GM10248 (cell line): ENCODE data around the gene DSCAM.

Experiments used
- CTCF ChIA-PET: fragments of 300-600 bp; sonication (Branson Sonifier 250); formaldehyde crosslinking; extraction: SDS; loops from one replicate; lab custom pipeline; 2021; ENCODE audit warnings: antibody characterized with exemption; lab: Yijun Ruan, JAX
- POLR2A ChIA-PET: fragments of 350-650 bp; sonication (Branson Sonifier 250); formaldehyde crosslinking; extraction: SDS; loops from one replicate; lab custom pipeline; 2020; ENCODE audit warnings: antibody characterized with exemption; lab: Yijun Ruan, JAX
- DNase-seq: peaks from one replicate; pipeline ENCODE4 v3.0.0; 2012; ENCODE audit errors: extremely low spot score
- CTCF ChIP-seq: IDR thresholded peaks from 2 replicates; pipeline ENCODE4 v1.5.1; 2012; ENCODE audit warnings: mild to moderate bottlenecking, low read depth; ENCODE audit errors: extremely low read depth, missing control alignments, control extremely low read depth

The DSCAM gene

DNA sequence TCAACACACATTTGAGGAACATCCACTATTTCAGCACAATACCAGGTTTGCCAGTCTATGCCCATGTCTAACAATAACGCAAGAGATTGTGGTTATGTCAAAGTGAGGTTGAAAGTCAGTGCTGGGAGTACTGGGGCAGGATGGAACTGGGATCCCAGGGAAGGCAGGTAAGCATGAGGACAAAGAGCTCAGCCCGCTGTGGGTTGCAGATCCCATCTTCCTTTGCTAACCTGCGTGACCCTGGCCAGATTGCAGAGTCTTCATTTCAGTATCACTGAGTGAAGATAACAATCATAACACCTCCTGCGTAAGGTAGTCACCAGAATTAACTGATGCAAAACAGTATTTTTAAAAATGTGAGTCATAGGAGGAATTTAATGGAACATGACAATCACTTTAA is 729.7 kb downstream of the DSCAM start:
- ChIA-PET POLR2A (no interaction called here), CTCF (no interaction called here)
- TF ChIP-seq CTCF, result no peak
- no peak for DNase-seq

DNA sequence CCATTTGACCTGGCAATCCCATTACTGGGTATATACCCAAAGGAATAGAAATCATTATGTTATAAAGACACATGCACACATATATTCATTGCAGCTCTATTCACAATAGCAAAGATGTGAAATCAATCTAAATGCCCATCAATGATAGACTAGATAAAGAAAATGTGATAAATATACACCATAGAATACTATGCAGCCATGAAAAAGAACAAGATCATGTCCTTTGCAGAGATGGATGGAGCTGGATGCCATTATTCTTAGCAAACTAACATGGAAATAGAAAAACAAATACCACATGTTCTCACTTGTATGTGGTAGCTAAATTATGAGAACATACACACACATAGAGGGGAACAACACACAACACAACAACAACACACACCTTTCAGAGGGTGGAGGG is 731.2 kb downstream of the DSCAM start:
- TF ChIP-seq CTCF, result no peak
- no peak for DNase-seq
- ChIA-PET POLR2A (no interaction called here), CTCF (no interaction called here)

- ChIA-PET CTCF (no interaction called here), POLR2A (no interaction called here)
- TF ChIP-seq CTCF, result no peak
- no peak for DNase-seq
These were observed 744.3 kb downstream of the DSCAM start for GRCh38 chr21:40102682-40103081.

- TF ChIP-seq CTCF, result no peak
- ChIA-PET CTCF (interaction anchor here (1.6 kb wide), 1 partner anchor 9 kb away, joined by 5 read pairs; no protein-coding TSS in a partner anchor), POLR2A (no interaction called here)
- no peak for DNase-seq
These were observed 747.1 kb downstream of the DSCAM start for GRCh38 chr21:40099809-40100208.

GRCh38 chr21:40095477-40095876 is 751.5 kb downstream of the DSCAM start:
- CTCF ChIA-PET, result no interaction called here
- TF ChIP-seq CTCF, result no peak
- DNase-seq, result no peak
- POLR2A ChIA-PET, result no interaction called here

GRCh38 chr21:40080385-40080784 is 766.6 kb downstream of the DSCAM start:
- DNase-seq, result no peak
- CTCF ChIA-PET, result no interaction called here
- POLR2A ChIA-PET, result no interaction called here
- no peak for TF ChIP-seq CTCF

DNA sequence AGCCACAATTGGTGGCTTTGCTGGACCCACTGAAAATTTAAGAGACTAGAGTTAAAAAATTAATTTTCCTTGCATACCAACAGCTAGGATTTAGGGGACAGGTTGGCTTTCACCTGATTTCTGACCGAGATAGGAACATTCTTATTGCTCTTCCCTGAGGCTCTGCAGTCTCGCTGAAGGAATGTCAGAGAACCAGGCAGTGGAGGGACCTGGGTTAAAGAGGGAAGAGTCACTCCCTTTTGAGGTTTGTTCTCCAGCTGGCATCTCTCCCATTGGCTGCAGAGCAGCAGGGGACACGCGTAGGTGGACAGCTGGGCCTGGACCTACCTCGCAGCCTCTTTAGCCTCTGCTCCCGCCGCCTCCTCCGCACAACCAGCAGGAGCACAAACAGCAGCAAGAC is 772.2 kb downstream of the DSCAM start:
- POLR2A ChIA-PET, result no interaction called here
- no peak for TF ChIP-seq CTCF
- no peak for DNase-seq
- CTCF ChIA-PET, result no interaction called here
